HepG2 (cell line): ENCODE measurements around the gene PRSS48. TPM values are rescaled to one million over a fixed set of nuclear protein-coding genes. Genes with fewer than 3 reads are reported as not detected.

ENCODE experiments used
- AKNA ChIP-seq: sonication (generic); formaldehyde crosslinking; IDR thresholded peaks from 2 replicates; pipeline ENCODE4 v1.4.0; 2020; ENCODE audit warnings: missing genetic modification reagents, borderline replicate concordance
- ATF1 ChIP-seq: IDR thresholded peaks from 2 replicates; pipeline ENCODE4 v1.6.1; 2016; ENCODE audit warnings: mild to moderate bottlenecking, control low read depth
- EED ChIP-seq: sonication (generic); formaldehyde crosslinking; IDR thresholded peaks from 2 replicates; pipeline ENCODE4 v1.5.0; 2020; ENCODE audit warnings: mild to moderate bottlenecking, missing genetic modification reagents
- HOXA9 ChIP-seq: sonication (generic); formaldehyde crosslinking; IDR thresholded peaks from 2 replicates; pipeline ENCODE4 v1.8.1; 2022; ENCODE audit warnings: missing genetic modification reagents, mild to moderate bottlenecking, moderate library complexity, borderline replicate concordance
- IKZF4 ChIP-seq: sonication (generic); formaldehyde crosslinking; IDR thresholded peaks from 2 replicates; pipeline ENCODE4 v1.5.1; 2020; ENCODE audit warnings: borderline replicate concordance, mild to moderate bottlenecking, low read depth, missing genetic modification reagents; ENCODE audit errors: not compliant biosample characterization
- JDP2 ChIP-seq: sonication (generic); formaldehyde crosslinking; IDR thresholded peaks from 2 replicates; pipeline ENCODE4 v1.8.1; 2022; ENCODE audit warnings: missing genetic modification reagents, borderline replicate concordance
- KLF11 ChIP-seq: IDR thresholded peaks from 2 replicates; pipeline ENCODE4 v1.6.1; 2016; ENCODE audit warnings: missing compliant biosample characterization
- LBX2 ChIP-seq: sonication (generic); formaldehyde crosslinking; IDR thresholded peaks from 2 replicates; pipeline ENCODE4 v1.5.0; 2020; ENCODE audit warnings: missing genetic modification reagents, mild to moderate bottlenecking, borderline replicate concordance
- NFE2L1 ChIP-seq: sonication (generic); formaldehyde crosslinking; IDR thresholded peaks from 2 replicates; pipeline ENCODE4 v1.4.0; 2020; ENCODE audit warnings: missing genetic modification reagents, mild to moderate bottlenecking, borderline replicate concordance
- NR0B2 ChIP-seq: sonication (generic); formaldehyde crosslinking; IDR thresholded peaks from 2 replicates; pipeline ENCODE4 v1.4.0; 2020; ENCODE audit warnings: mild to moderate bottlenecking, missing genetic modification reagents
- NR2F1 ChIP-seq, 2 experiments: fragments of 450-650 bp in 1 of 2; formaldehyde crosslinking in 1 of 2; IDR thresholded peaks; 2 replicates each; pipeline versions ENCODE4 v1.5.0 to v1.6.1; 2016 to 2020; ENCODE audit warnings: mild to moderate bottlenecking in 1 of 2, missing compliant biosample characterization in 1 of 2, missing genetic modification reagents in 1 of 2, moderate library complexity in 1 of 2
- RFXAP ChIP-seq: sonication (generic); formaldehyde crosslinking; IDR thresholded peaks from 2 replicates; pipeline ENCODE4 v1.4.0; 2020; ENCODE audit warnings: missing genetic modification reagents, borderline replicate concordance
- SMARCC2 ChIP-seq: fragments of 450-650 bp; IDR thresholded peaks from 2 replicates; pipeline ENCODE4 v1.6.1; 2017; ENCODE audit warnings: antibody characterized with exemption, mild to moderate bottlenecking
- SPEN ChIP-seq: sonication (generic); formaldehyde crosslinking; IDR thresholded peaks from 2 replicates; pipeline ENCODE4 v1.5.1; 2020; ENCODE audit warnings: low read depth, mild to moderate bottlenecking, missing genetic modification reagents
- SRSF1 ChIP-seq: fragments of 200-400 bp; formaldehyde crosslinking; optimal IDR thresholded peaks from 2 replicates; pipeline ENCODE3; 2017; ENCODE audit warnings: mild to moderate bottlenecking, low read depth, low read length, moderate library complexity
- ZNF160 ChIP-seq: sonication (generic); formaldehyde crosslinking; IDR thresholded peaks from 2 replicates; pipeline ENCODE4 v1.8.0; 2022; ENCODE audit warnings: mild to moderate bottlenecking, inconsistent platforms, missing genetic modification reagents
- ZNF253 ChIP-seq: sonication (generic); formaldehyde crosslinking; IDR thresholded peaks from 2 replicates; pipeline ENCODE4 v1.8.0; 2022; ENCODE audit warnings: mild to moderate bottlenecking, missing genetic modification reagents, borderline replicate concordance
- ZNF326 ChIP-seq: sonication (generic); formaldehyde crosslinking; IDR thresholded peaks from 2 replicates; pipeline ENCODE4 v1.4.0; 2020; ENCODE audit warnings: missing genetic modification reagents, borderline replicate concordance
- ZNF451 ChIP-seq: sonication (generic); formaldehyde crosslinking; IDR thresholded peaks from 2 replicates; pipeline ENCODE4 v1.5.0; 2020; ENCODE audit warnings: mild to moderate bottlenecking, missing genetic modification reagents
- ZNF512 ChIP-seq: sonication (generic); formaldehyde crosslinking; IDR thresholded peaks from 2 replicates; pipeline ENCODE4 v1.4.0; 2020; ENCODE audit warnings: mild to moderate bottlenecking, missing genetic modification reagents
- ZNF552 ChIP-seq: sonication (generic); formaldehyde crosslinking; IDR thresholded peaks from 2 replicates; pipeline ENCODE4 v1.9.0; 2022; ENCODE audit warnings: missing genetic modification reagents, mild to moderate bottlenecking, borderline replicate concordance
- ZSCAN5A ChIP-seq: sonication (generic); formaldehyde crosslinking; IDR thresholded peaks from 2 replicates; pipeline ENCODE4 v1.8.0; 2022; ENCODE audit warnings: mild to moderate bottlenecking, missing genetic modification reagents, borderline replicate concordance
- polyA plus RNA-seq, 8 experiments: library from polyadenylated mRNA; depleted of rRNA in 3 of 8; stranded (reverse) in 7 of 8; unstranded in 1 of 8; fragments of >200 nt; fragmentation: Illumina TruSeq in 4 of 8; extraction: Trizol in 4 of 8; gene quantifications; 2 replicates each; pipeline versions ENCODE4 v1.2.1 to v1.2.3, GENCODE V29; 2011 to 2016; ENCODE audit warnings: low read depth in 4 of 8, missing spikeins in 1 of 8, mixed read lengths in 1 of 8; ENCODE audit not compliant: insufficient read depth in 1 of 8
- total RNA-seq, 5 experiments: library from RNA; depleted of rRNA; stranded (reverse); fragments of >200 nt; fragmentation: Illumina TruSeq; extraction: Trizol; gene quantifications; 2 replicates each; pipeline ENCODE4 v1.2.3, GENCODE V29; 2016; ENCODE audit warnings: low read depth in 1 of 5

Gene PRSS48
- total and polyA plus RNA-seq, 2 of the 13 experiments (the other 11 are each of a cell fraction or from before 2014, with no cell fraction given) = not detected

GRCh38 chr4:151324752-151325110, 47.8 kb downstream of the PRSS48 start (continued):
- TF ChIP-seq AKNA (CRISPR knock-in tag) (no peak; the same call in 1 of the 2 replicates), ZNF326 (CRISPR knock-in tag) (no peak), ZNF253 (0 out of 2 replicates have a peak, but pooled peaks have one; percentile 54), ZNF552 (CRISPR knock-in tag) (no peak), NFE2L1 (CRISPR knock-in tag) (no peak), ZNF512 (CRISPR knock-in tag) (no peak), EED (CRISPR knock-in tag) (no peak; the same call in 1 of the 2 replicates), SMARCC2 (no peak), LBX2 (CRISPR knock-in tag) (no peak), NR2F1 (CRISPR knock-in tag; IDR thresholded peaks at IDR 0.05) (peak; percentile 71 to 78), ZNF451 (no peak), SRSF1 (no peak), KLF11 (peak; percentile 90), ATF1 (no peak), NR0B2 (CRISPR knock-in tag) (no peak), ZSCAN5A (CRISPR knock-in tag) (no peak), IKZF4 (CRISPR knock-in tag) (no peak), ZNF160 (CRISPR knock-in tag) (0 out of 2 replicates have a peak, but pooled peaks have one; percentile 65), SPEN (CRISPR knock-in tag) (peak; percentile 91; the same call in 1 of the 2 replicates), RFXAP (peak; percentile 75), JDP2 (CRISPR knock-in tag) (no peak), HOXA9 (CRISPR knock-in tag) (no peak)
